A673 (cell line): Measurements from ENCODE around the gene MVD.

ENCODE experiments used
- CTCF ChIP-seq: fragments of 300-800, 200-600 bp; sonication (generic); conservative IDR thresholded peaks from 2 replicates; pipeline ENCODE4 v1.5.1; 2017; ENCODE audit warnings: low read depth, mild to moderate bottlenecking, antibody characterized with exemption, low read length, moderate library complexity, mixed read lengths
- EZH2 ChIP-seq: fragments of 200-600 bp; sonication (generic); IDR thresholded peaks from 2 replicates; pipeline ENCODE4 v1.6.1; 2017; ENCODE audit warnings: borderline replicate concordance, low read depth, mild to moderate bottlenecking, mixed read lengths, antibody characterized with exemption, low read length; ENCODE audit not compliant: poor library complexity, severe bottlenecking

- no peak for TF ChIP-seq CTCF
- no peak for TF ChIP-seq EZH2
Observed at GRCh38 chr16:88635671-88636319, 27.1 kb downstream of the MVD start.
